WTC11 (cell line): ENCODE measurements around the gene ATP13A5. TPM values are rescaled to one million over a fixed set of nuclear protein-coding genes. Genes with fewer than 3 reads are reported as not detected.

ENCODE experiments used
- ATAC-seq: fragments of 200-7000 bp; cut with Tn5 transposase; 2 replicates; pipeline ENCODE4 v1.10.0; 2021; ENCODE audit warnings: mild to moderate bottlenecking, moderate library complexity
- CTCF ChIA-PET: fragments of 300-600 bp; sonication (Branson Sonifier 250); formaldehyde crosslinking; loops from one replicate; lab custom pipeline; 2021; ENCODE audit warnings: antibody characterized with exemption; lab: Charles Lee
- POLR2A ChIA-PET: fragments of 350-600 bp; sonication (Branson Sonifier 250); formaldehyde crosslinking; loops from one replicate; lab custom pipeline; 2021; ENCODE audit warnings: antibody characterized with exemption; lab: Charles Lee
- DNase-seq: peaks from one replicate; pipeline ENCODE4 v3.0.0; 2021; ENCODE audit warnings: low spot score
- H3K27ac Mint-ChIP-seq: 2 replicates; pipeline ENCODE4 v1.8.0; 2021; ENCODE audit warnings: mixed read lengths
- H3K27me3 Mint-ChIP-seq: 2 replicates; pipeline ENCODE4 v1.8.0; 2021; ENCODE audit warnings: low read depth, mild to moderate bottlenecking, moderate library complexity, mixed read lengths
- H3K36me3 Mint-ChIP-seq: 2 replicates; pipeline ENCODE4 v1.8.0; 2021; ENCODE audit warnings: mixed read lengths
- H3K4me1 Mint-ChIP-seq: 2 replicates; pipeline ENCODE4 v1.8.0; 2022; ENCODE audit warnings: mixed read lengths
- H3K4me3 Mint-ChIP-seq: 2 replicates; pipeline ENCODE4 v1.8.0; 2021; ENCODE audit warnings: mild to moderate bottlenecking, moderate library complexity, mixed read lengths
- H3K9me3 Mint-ChIP-seq: 2 replicates; pipeline ENCODE4 v1.8.0; 2021; ENCODE audit warnings: mixed read lengths
- AFF4 ChIP-seq: sonication (generic); formaldehyde crosslinking; IDR thresholded peaks from 2 replicates; pipeline ENCODE4 v1.8.1; 2023; ENCODE audit warnings: mild to moderate bottlenecking, missing genetic modification reagents, borderline replicate concordance
- ARID4B ChIP-seq: sonication (generic); formaldehyde crosslinking; IDR thresholded peaks from 2 replicates; pipeline ENCODE4 v1.8.0; 2023; ENCODE audit warnings: missing genetic modification reagents, mild to moderate bottlenecking, borderline replicate concordance
- ATF3 ChIP-seq: sonication (generic); formaldehyde crosslinking; conservative IDR thresholded peaks from 2 replicates; pipeline ENCODE4 v1.8.1; 2022; ENCODE audit warnings: mild to moderate bottlenecking, missing genetic modification reagents
- CDX4 ChIP-seq: fragments of 250-450 bp; sonication (Bioruptor Pico); IDR thresholded peaks from 2 replicates; pipeline ENCODE4 v1.9.0; 2021; ENCODE audit warnings: moderate library complexity, mild to moderate bottlenecking, inconsistent platforms, borderline replicate concordance
- CREB1 ChIP-seq: sonication (generic); formaldehyde crosslinking; IDR thresholded peaks from 2 replicates; pipeline ENCODE4 v1.8.0; 2023; ENCODE audit warnings: mild to moderate bottlenecking, missing genetic modification reagents
- ELF4 ChIP-seq: sonication (generic); formaldehyde crosslinking; IDR thresholded peaks from 2 replicates; pipeline ENCODE4 v1.8.1; 2022; ENCODE audit warnings: low read depth, mild to moderate bottlenecking, moderate library complexity, missing genetic modification reagents
- ERG ChIP-seq: fragments of 250-450 bp; sonication (Bioruptor Pico); IDR thresholded peaks from 2 replicates; pipeline ENCODE4 v1.8.0; 2021; ENCODE audit warnings: mild to moderate bottlenecking
- ESRRA ChIP-seq: sonication (generic); formaldehyde crosslinking; IDR thresholded peaks from 2 replicates; pipeline ENCODE4 v1.8.1; 2022; ENCODE audit warnings: mild to moderate bottlenecking, missing genetic modification reagents, borderline replicate concordance
- ETV6 ChIP-seq: sonication (generic); formaldehyde crosslinking; IDR thresholded peaks from 2 replicates; pipeline ENCODE4 v1.8.1; 2022; ENCODE audit warnings: mild to moderate bottlenecking, missing genetic modification reagents
- JUN ChIP-seq: sonication (generic); formaldehyde crosslinking; IDR thresholded peaks from 2 replicates; pipeline ENCODE4 v1.8.0; 2023; ENCODE audit warnings: mild to moderate bottlenecking, missing genetic modification reagents
- MLX ChIP-seq: sonication (generic); formaldehyde crosslinking; IDR thresholded peaks from 2 replicates; pipeline ENCODE4 v1.8.1; 2023; ENCODE audit warnings: mild to moderate bottlenecking, missing genetic modification reagents, moderate library complexity
- NR1H2 ChIP-seq: sonication (generic); formaldehyde crosslinking; IDR thresholded peaks from 2 replicates; pipeline ENCODE4 v1.9.0; 2021; ENCODE audit warnings: mild to moderate bottlenecking, moderate library complexity, missing genetic modification reagents
- OVOL2 ChIP-seq: fragments of 250-450 bp; sonication (Bioruptor Pico); IDR thresholded peaks from 2 replicates; pipeline ENCODE4 v1.9.0; 2021; ENCODE audit warnings: mild to moderate bottlenecking, borderline replicate concordance
- PRDM15 ChIP-seq: sonication (generic); formaldehyde crosslinking; IDR thresholded peaks from 2 replicates; pipeline ENCODE4 v1.8.0; 2022; ENCODE audit warnings: missing genetic modification reagents
- SMAD3 ChIP-seq: sonication (generic); formaldehyde crosslinking; IDR thresholded peaks from 2 replicates; pipeline ENCODE4 v1.8.0; 2022; ENCODE audit warnings: missing genetic modification reagents, mild to moderate bottlenecking, borderline replicate concordance
- SOX15 ChIP-seq: fragments of 250-450 bp; sonication (Bioruptor Pico); IDR thresholded peaks from 2 replicates; pipeline ENCODE4 v1.9.0; 2021; ENCODE audit warnings: mild to moderate bottlenecking
- TEAD4 ChIP-seq: sonication (generic); formaldehyde crosslinking; IDR thresholded peaks from 2 replicates; pipeline ENCODE4 v1.8.0; 2022; ENCODE audit warnings: mild to moderate bottlenecking, missing genetic modification reagents
- ZBTB43 ChIP-seq: sonication (generic); formaldehyde crosslinking; IDR thresholded peaks from 2 replicates; pipeline ENCODE4 v1.8.1; 2023; ENCODE audit warnings: mild to moderate bottlenecking, missing genetic modification reagents
- ZNF317 ChIP-seq: sonication (generic); formaldehyde crosslinking; IDR thresholded peaks from 2 replicates; pipeline ENCODE4 v1.8.1; 2023; ENCODE audit warnings: low read depth, mild to moderate bottlenecking, moderate library complexity, missing genetic modification reagents, borderline replicate concordance
- total RNA-seq: library from RNA; stranded (reverse); gene quantifications from 3 replicates; pipeline ENCODE4 v1.2.3, GENCODE V29; 2021

The ATP13A5 gene
- total RNA-seq, 1 experiment from 2014 or later = not detected

- TF ChIP-seq PRDM15 (no peak), ELF4 (CRISPR knock-in tag) (no peak), SOX15 (CRISPR knock-in tag) (no peak), OVOL2 (no peak), ZBTB43 (CRISPR knock-in tag) (no peak), ERG (CRISPR knock-in tag) (no peak), ETV6 (CRISPR knock-in tag) (no peak), CDX4 (no peak), NR1H2 (no peak), AFF4 (CRISPR knock-in tag) (no peak), MLX (CRISPR knock-in tag) (no peak)
Observed at GRCh38 chr3:193240850-193241706, 137.5 kb downstream of the ATP13A5 start, which contains the start of gene PLAAT1 (continued).

GRCh38 chr3:193240436-193240849 lies 138.1 kb downstream of the ATP13A5 start:
- DNase-seq (peak; percentile 25), ATAC-seq (peak; percentile 28)
- H3K4me1 Mint-ChIP-seq = peaks cover 20% of the 10 kb centered on the region
- peaks cover 19% of the 10 kb centered on the region for H3K27me3 Mint-ChIP-seq
- H3K27ac Mint-ChIP-seq = no peak overlapping the region
- H3K4me3 Mint-ChIP-seq = peak overlapping the region; percentile 71
- ChIA-PET POLR2A (interaction anchor here (1.2 kb wide), 1 partner anchor 323 kb away, joined by 4 read pairs; the partner anchor contains the start of gene MB21D2), CTCF (interaction anchor here (0.6 kb wide), 2 partner anchors 9 to 52 kb away, joined by 4 read pairs; no protein-coding TSS in a partner anchor)
- H3K9me3 Mint-ChIP-seq = 0 out of 2 replicates have a peak, but pooled peaks cover 5% of the 10 kb centered on the region
- no peaks in the 10 kb centered on the region for H3K36me3 Mint-ChIP-seq
- TF ChIP-seq ZNF317 = no peak
- TF ChIP-seq ESRRA (CRISPR knock-in tag) = no peak
- no peak for TF ChIP-seq SMAD3 (CRISPR knock-in tag)
- TF ChIP-seq CREB1 (CRISPR knock-in tag) = no peak
- no peak for TF ChIP-seq ARID4B
- no peak for TF ChIP-seq JUN (CRISPR knock-in tag)
- no peak for TF ChIP-seq TEAD4 (CRISPR knock-in tag)
- no peak for TF ChIP-seq ATF3 (CRISPR knock-in tag)
